NCI-H774 (cell line): ENCODE results near the gene KDM3B.
"Not testable (repeated sequence)": the region's sequence is repeated elsewhere in the genome, so short reads cannot be mapped to it uniquely, and the experiment has no call there.

Source experiments
- DNase-seq: peaks from one replicate; lab custom pipeline; 2025; lab: John Stamatoyannopoulos, UW

The KDM3B gene

GRCh38 chr5:138466900-138467710, 114.6 kb downstream of the KDM3B start:
- DNase-seq, result no peak

- DNase-seq, result no peak
These were observed 115.2 kb downstream of the KDM3B start for GRCh38 chr5:138467711-138468132.

- DNase-seq, result no peak
These were observed 115.9 kb downstream of the KDM3B start for GRCh38 chr5:138468133-138468965.

GRCh38 chr5:138468966-138469539, 116.6 kb downstream of the KDM3B start:
- DNase-seq, result no peak

GRCh38 chr5:138469540-138470321, 117.2 kb downstream of the KDM3B start:
- DNase-seq, result no peak

GRCh38 chr5:138470322-138471051, 118.0 kb downstream of the KDM3B start:
- DNase-seq, result no peak

- DNase-seq, result no peak
These were observed 118.5 kb downstream of the KDM3B start for GRCh38 chr5:138471052-138471361.

GRCh38 chr5:138472353-138472752, 119.9 kb downstream of the KDM3B start:
- DNase-seq, result no peak

- DNase-seq, result not testable (repeated sequence)
These were observed 120.7 kb downstream of the KDM3B start for GRCh38 chr5:138473151-138473550.

GRCh38 chr5:138476918-138477317, 124.4 kb downstream of the KDM3B start:
- no peak for DNase-seq

- DNase-seq, result no peak
These were observed 130.2 kb downstream of the KDM3B start for GRCh38 chr5:138482638-138483037.
